Fibroblast of pulmonary artery (primary cell): ENCODE measurements around the gene BTG1.

Experiments used
- DNase-seq: peaks from one replicate; pipeline ENCODE4 v3.0.0-alpha.2; 2010; ENCODE audit warnings: low read depth
- H3K4me3 ChIP-seq: replicated peaks from 2 replicates; pipeline ENCODE4 v1.5.1; 2011; ENCODE audit warnings: low read depth, mild to moderate bottlenecking, control low read depth, low read length, moderate library complexity
- TF ChIP-seq, protein P1 (sequence below): IDR thresholded peaks from 2 replicates; pipeline ENCODE4 v1.5.1; 2011; ENCODE audit warnings: mild to moderate bottlenecking, control low read depth, low read length, inconsistent platforms; ENCODE audit errors: missing control alignments

The BTG1 gene

DNA sequence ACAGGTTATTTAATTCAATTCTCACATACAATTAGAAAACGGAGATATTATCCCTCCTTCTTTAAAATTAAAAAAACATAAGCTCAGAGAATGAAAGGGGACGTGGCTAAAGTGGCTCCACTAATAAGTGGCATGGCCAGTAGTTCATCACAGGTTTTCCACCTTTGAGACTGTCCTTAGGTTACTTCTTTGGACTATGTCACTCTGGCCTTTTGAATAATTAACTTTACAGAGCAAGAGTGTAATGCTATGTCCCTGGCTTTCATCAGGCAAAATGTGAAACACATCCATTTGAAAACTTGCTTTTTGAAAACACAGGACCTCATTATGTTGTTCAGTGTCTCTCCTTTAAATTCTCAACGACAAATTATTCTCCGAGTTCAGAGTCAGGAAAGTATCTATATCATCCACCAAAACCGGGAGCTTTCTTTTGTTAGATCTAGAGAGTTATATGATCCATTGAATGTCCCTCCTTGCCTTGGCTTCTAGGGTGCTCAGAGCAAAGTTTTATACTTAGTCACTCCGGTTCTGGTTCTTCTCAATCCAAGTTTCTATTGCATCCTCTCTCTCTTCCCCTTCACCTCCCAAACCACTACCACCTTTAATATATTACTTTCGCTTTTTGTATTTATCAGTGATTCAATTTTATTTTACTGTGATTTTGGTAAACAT lies 43.0 kb upstream of the BTG1 start:
- TF ChIP-seq, protein P1, sequence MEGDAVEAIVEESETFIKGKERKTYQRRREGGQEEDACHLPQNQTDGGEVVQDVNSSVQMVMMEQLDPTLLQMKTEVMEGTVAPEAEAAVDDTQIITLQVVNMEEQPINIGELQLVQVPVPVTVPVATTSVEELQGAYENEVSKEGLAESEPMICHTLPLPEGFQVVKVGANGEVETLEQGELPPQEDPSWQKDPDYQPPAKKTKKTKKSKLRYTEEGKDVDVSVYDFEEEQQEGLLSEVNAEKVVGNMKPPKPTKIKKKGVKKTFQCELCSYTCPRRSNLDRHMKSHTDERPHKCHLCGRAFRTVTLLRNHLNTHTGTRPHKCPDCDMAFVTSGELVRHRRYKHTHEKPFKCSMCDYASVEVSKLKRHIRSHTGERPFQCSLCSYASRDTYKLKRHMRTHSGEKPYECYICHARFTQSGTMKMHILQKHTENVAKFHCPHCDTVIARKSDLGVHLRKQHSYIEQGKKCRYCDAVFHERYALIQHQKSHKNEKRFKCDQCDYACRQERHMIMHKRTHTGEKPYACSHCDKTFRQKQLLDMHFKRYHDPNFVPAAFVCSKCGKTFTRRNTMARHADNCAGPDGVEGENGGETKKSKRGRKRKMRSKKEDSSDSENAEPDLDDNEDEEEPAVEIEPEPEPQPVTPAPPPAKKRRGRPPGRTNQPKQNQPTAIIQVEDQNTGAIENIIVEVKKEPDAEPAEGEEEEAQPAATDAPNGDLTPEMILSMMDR = no peak

DNA sequence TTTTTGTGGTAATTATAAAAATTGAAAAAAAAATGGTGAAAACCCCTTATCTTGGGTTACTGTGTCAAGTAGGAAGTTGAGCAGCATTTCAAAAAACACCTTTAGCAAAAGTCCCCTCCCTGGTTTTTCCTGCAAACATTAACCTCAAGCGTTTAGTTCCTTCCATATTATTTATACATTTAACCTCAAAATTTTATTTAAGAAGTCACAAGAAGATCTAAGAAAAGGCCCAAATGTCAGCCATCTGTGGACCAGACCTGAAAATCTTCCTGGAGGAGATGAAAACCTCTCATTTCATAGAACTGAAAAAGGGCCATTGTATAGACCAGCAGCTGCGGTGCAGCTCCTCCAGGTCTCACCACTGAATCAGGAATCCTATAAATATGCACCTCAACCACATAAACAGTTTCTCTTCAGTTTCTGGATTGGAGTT lies 40.4 kb upstream of the BTG1 start:
- no peak for DNase-seq
- no peak overlapping the region for H3K4me3 ChIP-seq
- TF ChIP-seq, protein P1 = no peak

More for the DNA sequence above, 43.0 kb upstream of the BTG1 start:
- H3K4me3 ChIP-seq = no peak overlapping the region
- no peak for DNase-seq

DNA sequence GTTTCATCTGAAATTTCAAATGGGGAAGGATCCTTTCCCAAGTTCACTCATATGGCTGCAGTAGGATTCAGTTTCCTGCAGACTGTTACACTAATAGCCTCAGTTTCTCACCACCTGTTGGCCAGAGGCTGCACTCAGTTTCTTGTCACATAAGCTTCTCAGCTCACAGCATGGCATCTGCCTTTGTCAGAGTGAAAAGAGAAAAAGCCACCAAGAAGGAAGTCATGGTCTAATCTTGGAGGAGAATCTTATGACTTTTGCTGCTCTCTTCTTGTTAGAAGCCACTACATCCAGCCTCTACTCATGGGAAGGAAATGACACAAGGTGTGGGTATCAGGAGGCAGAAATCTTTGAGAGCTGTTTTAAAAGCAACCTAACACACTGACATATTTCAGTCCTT lies 39.4 kb upstream of the BTG1 start:
- TF ChIP-seq, protein P1 = no peak
- no peak for DNase-seq
- no peak overlapping the region for H3K4me3 ChIP-seq

DNA sequence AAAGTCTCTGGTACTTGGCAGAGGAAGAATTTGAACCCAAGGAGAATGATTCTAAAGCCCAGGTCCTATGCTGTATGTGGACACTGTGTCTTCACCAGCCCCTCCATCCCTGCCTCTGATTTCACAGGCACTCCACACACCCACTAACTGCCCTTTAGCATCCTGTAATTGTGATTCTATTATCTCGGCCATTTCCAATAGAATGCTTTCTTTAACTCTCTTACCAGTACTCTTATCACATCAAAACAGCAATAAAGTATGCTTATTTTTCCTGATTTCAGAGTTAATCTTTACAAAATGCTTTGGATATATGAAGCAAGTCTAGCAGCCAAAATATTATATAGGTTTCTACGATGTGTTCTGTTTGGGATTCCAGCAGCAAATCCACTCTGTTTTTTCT lies 37.9 kb upstream of the BTG1 start:
- TF ChIP-seq, protein P1 = no peak
- DNase-seq = no peak
- no peak overlapping the region for H3K4me3 ChIP-seq

DNA sequence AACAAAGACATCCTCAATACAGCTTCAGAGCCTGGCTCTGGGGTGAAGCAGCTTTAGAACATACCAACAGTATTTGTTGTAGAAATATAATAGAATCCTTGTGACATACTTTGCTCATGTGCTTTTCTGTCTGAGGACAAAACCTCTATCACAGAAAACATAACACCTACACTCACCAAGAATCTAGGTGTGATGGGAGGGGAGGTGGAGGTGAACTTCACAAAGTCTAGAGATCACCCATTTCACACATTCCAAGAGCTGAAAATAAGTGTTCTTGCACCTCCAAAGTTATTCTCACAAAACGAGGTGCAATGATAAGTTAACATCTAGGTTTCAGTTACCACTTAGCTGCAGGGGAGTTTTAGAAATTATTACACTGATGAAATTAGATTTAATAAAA lies 32.7 kb upstream of the BTG1 start:
- TF ChIP-seq, protein P1 = no peak
- no peak for DNase-seq

DNA sequence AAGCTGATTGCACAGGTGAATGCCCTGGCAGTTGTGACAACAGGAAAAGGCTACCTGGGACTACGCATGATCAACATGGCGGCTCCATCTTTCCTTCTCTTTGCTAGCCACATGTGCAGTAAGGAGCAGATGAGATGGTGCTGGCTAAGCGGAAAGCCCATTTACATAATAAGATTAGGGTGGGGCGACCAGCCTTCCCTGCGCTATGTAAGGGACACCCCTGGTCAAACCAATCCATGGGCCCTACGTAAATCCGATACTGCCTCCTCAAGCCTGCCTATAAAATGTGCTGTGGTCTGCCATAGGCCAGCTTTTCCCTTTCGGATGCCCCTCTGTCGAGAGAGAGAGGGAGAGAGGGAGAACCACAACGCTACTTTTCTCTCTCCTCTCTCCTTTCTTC lies 31.0 kb upstream of the BTG1 start:
- no peak overlapping the region for H3K4me3 ChIP-seq
- DNase-seq = no peak
- TF ChIP-seq, protein P1 = no peak

More for the DNA sequence above, 32.7 kb upstream of the BTG1 start:
- H3K4me3 ChIP-seq = no peak overlapping the region

DNA sequence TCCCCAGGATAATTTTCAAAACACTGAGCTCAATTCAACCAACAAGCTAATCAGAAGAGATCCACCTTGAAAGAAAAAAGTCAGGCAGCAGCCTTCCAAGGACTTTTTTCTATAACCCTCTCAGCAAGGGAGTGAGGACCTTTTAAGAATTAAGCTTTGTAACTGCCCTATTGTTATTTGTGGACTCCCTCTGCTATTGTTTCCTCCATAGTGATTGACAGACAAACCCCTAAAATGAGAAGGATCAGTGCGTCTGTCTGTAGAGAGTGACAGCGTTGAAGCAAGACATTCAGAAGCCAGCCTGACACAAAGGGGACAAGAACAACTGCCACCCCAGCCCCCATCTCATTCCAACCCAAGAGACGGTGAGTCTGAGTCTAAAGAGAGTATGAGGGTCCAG lies 30.3 kb upstream of the BTG1 start:
- DNase-seq = no peak
- no peak overlapping the region for H3K4me3 ChIP-seq
- TF ChIP-seq, protein P1 = no peak
